Epithelial cell of esophagus (primary cell): ENCODE measurements around the gene CARMIL3.
"Not testable (repeated sequence)": the region's sequence is repeated elsewhere in the genome, so short reads cannot be mapped to it uniquely, and the experiment has no call there.

ENCODE experiments used
- DNase-seq: peaks from one replicate; pipeline ENCODE4 v3.0.0; 2010; ENCODE audit warnings: low read depth
- H3K4me3 ChIP-seq: 2 replicates; pipeline ENCODE4 v1.5.1; 2011; ENCODE audit warnings: mild to moderate bottlenecking, low read length, control low read depth
- CTCF ChIP-seq: IDR thresholded peaks from 2 replicates; pipeline ENCODE4 v1.5.1; 2011; ENCODE audit warnings: low read depth, mild to moderate bottlenecking, low read length, control low read depth, inconsistent platforms; ENCODE audit not compliant: insufficient read depth; ENCODE audit errors: missing control alignments

Gene CARMIL3, protein sequence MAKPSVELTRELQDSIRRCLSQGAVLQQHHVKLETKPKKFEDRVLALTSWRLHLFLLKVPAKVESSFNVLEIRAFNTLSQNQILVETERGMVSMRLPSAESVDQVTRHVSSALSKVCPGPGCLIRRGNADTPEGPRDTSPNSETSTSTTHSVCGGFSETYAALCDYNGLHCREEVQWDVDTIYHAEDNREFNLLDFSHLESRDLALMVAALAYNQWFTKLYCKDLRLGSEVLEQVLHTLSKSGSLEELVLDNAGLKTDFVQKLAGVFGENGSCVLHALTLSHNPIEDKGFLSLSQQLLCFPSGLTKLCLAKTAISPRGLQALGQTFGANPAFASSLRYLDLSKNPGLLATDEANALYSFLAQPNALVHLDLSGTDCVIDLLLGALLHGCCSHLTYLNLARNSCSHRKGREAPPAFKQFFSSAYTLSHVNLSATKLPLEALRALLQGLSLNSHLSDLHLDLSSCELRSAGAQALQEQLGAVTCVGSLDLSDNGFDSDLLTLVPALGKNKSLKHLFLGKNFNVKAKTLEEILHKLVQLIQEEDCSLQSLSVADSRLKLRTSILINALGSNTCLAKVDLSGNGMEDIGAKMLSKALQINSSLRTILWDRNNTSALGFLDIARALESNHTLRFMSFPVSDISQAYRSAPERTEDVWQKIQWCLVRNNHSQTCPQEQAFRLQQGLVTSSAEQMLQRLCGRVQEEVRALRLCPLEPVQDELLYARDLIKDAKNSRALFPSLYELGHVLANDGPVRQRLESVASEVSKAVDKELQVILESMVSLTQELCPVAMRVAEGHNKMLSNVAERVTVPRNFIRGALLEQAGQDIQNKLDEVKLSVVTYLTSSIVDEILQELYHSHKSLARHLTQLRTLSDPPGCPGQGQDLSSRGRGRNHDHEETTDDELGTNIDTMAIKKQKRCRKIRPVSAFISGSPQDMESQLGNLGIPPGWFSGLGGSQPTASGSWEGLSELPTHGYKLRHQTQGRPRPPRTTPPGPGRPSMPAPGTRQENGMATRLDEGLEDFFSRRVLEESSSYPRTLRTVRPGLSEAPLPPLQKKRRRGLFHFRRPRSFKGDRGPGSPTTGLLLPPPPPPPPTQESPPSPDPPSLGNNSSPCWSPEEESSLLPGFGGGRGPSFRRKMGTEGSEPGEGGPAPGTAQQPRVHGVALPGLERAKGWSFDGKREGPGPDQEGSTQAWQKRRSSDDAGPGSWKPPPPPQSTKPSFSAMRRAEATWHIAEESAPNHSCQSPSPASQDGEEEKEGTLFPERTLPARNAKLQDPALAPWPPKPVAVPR (N-terminal part only)

DNA sequence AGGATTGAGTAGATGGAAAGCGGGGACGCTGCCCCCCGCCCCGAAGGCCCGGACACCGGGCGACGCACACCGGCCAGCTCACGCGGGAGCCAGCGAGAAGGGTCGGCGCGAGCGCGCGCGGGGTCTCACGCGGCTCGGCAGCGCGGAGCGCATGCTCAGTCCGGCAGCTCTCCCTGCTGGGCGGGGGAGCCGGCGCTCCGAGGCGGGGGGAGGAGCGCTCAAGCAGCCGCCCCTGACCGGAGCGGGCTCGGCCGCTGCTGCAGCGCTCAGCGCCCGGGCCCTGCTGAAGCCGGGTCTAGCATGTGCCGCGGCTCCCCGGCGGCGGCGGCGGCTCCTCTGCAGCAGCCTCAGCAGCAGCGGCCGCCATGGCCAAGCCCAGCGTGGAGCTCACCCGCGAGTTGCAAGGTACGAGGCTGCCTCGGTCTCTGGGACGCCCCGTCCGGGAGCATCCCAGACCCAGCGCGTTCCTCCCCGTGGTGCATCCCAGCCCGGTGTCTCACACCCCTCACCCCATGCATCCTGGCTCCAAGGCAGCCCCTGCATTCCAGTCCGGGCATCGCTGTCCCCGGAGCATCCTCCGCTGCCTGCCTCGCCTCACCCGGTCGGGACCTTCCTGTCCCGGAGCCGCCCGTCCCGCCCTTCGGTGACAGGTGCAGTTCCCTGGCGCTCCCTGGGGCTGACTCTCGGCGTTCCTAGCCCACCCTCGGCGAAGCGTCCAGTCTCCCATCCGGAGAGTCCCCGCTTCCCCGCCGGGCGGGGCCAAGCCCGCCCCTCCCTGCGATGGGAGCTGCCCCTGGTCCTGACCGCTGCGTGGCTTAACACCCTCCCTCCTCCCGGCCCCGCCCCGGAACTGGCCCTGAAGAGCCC is at the start of gene CARMIL3:
Gene CARMIL3, plus strand, starts transcription at position 221 of the 867 bp plus-strand sequence. Its CDS starts 145 bp downstream, at position 366.
- TF ChIP-seq CTCF = no peak
- peak within 1 kb of the TSS; percentile 40 for H3K4me3 ChIP-seq
- DNase-seq = peak; percentile 50

GRCh38 chr14:24006471-24006816 is 45.4 kb upstream of the CARMIL3 start:
- H3K4me3 ChIP-seq = peak overlapping the region; percentile 19
- not testable (repeated sequence) for DNase-seq

DNA sequence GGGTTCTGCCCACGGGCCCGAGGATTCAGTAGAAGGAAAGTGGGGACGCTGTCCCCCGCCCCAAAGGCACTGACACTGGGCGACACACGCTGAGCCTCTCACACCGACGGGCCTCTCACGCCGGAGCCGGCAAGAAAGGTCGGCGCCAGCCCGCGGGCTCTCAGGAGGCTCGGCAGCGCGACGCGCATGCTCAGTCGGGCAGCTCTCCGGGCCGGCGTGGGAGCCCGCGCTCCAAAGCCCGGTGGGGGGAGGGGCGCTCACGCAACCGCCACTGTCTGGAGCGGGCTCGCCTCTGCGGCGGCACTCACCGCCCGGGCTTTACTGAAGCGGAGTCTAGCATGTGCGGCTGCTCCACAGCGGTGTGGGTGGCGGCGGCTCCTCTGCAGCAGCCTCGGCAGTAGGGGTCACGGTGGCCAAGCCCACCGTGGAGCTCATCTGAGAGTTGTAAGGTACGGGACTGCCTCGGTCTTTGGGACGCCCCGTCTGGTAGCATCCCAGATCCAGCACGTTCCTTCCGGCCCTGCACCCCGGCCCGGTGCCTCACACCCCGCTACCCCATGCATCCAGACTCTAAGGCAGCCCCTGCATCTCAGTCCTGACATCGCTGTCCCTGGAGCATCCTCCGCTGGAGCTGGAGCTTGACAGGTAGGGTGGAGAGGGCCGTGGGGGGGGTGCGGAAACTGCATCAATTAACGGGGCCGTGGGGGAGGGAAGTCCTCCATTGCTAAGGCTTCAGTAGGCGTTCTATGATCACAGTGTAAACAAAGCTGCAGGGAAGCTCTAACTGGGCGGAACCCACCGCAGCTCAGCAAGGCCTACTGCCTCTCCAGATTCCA is 44.8 kb upstream of the CARMIL3 start:
- H3K4me3 ChIP-seq = peak overlapping the region; percentile 26
- not testable (repeated sequence) for DNase-seq

- DNase-seq = no peak
- TF ChIP-seq CTCF = no peak
- no peak overlapping the region for H3K4me3 ChIP-seq
These were observed 40.8 kb upstream of the CARMIL3 start for GRCh38 chr14:24011051-24011450.

DNA sequence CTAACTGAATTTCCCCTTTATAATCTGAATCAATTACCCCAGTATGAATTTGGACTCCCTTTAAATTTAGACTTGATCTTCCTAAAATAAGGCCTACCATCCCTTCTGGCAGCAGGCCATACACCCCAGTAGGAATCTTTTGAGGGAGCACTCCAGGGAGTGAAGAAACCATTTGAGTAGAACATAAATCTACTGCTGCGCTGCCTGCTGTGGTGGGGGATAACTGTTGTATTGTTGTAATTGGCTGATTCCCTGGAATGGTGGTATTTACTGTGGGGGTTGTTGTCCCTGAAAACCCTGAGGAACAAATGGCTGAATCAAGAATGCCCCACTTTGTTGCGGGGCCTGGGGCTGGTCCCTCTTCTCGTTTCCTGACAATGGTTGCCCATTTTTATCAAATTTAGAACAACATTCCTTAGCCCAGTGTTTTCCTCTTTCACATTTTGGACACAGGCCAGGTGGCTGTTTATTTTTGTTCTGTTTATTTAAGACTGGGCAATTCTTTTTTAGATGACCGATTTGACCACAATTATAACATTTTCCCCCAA is 39.0 kb upstream of the CARMIL3 start:
- DNase-seq, H3K4me3 ChIP-seq: not testable (repeated sequence)

GRCh38 chr14:24013654-24014514 is 37.9 kb upstream of the CARMIL3 start:
- peak; percentile 92 for TF ChIP-seq CTCF
- peak; percentile 78 for DNase-seq
- no peak overlapping the region for H3K4me3 ChIP-seq

DNA sequence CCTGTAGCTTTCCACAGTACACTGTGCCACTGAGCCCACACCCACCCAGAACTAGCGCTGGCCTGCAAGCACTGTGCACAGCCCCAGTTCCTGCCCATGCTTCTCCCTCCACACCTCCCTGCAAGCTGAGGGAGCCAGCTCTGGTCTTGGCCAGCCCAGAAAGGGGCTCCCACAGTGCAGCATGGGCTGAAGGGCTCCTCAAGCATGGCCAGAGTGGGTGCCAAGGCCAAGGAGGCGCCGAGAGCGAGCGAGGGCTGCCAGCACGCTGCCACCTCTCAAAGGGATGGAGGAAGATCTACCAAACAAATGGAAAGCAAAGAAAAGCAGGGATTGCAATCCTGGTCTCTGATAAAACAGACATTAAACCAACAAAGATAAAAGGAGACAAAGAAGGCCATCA is 36.1 kb upstream of the CARMIL3 start:
- DNase-seq, H3K4me3 ChIP-seq: not testable (repeated sequence)

- H3K4me3 ChIP-seq, DNase-seq: not testable (repeated sequence)
These were observed 32.8 kb upstream of the CARMIL3 start for GRCh38 chr14:24018978-24019377.
